CD8-positive, alpha-beta memory T cell (primary cell): ENCODE measurements around the gene KDSR. TPM values are rescaled to one million over a fixed set of nuclear protein-coding genes. Genes with fewer than 3 reads are reported as not detected.

Source experiments
- CTCF ChIA-PET: fragments of 350-600 bp; sonication (Branson Sonifier 250); formaldehyde crosslinking; loops from one replicate; lab custom pipeline; 2021; ENCODE audit warnings: antibody characterized with exemption; lab: Charles Lee
- POLR2A ChIA-PET: fragments of 350-600 bp; sonication (Branson Sonifier 250); formaldehyde crosslinking; loops from one replicate; lab custom pipeline; 2021; ENCODE audit warnings: antibody characterized with exemption; lab: Charles Lee
- DNase-seq, 5 donors: peaks; one replicate each; pipeline versions ENCODE4 v3.0.0 to v3.0.0-alpha.2; 2020 to 2022; ENCODE audit warnings: mixed read lengths in 1 of 5
- H3K27ac ChIP-seq: one replicate; pipeline ENCODE4 v1.7.0; 2013; ENCODE audit warnings: low read depth, mild to moderate bottlenecking, low read length, moderate library complexity
- H3K27me3 ChIP-seq: 2 replicates; pipeline ENCODE4 v1.7.0; 2013; ENCODE audit warnings: low read length, mild to moderate bottlenecking; ENCODE audit not compliant: insufficient read depth, poor library complexity, severe bottlenecking
- H3K36me3 ChIP-seq: 2 replicates; pipeline ENCODE4 v1.7.0; 2013; ENCODE audit warnings: mild to moderate bottlenecking, low read length, moderate library complexity; ENCODE audit not compliant: insufficient read depth
- H3K4me1 ChIP-seq: 2 replicates; pipeline ENCODE4 v1.7.0; 2013; ENCODE audit warnings: mild to moderate bottlenecking, low read length, moderate library complexity; ENCODE audit not compliant: insufficient read depth
- H3K4me3 ChIP-seq: 2 replicates; pipeline ENCODE4 v1.7.0; 2013; ENCODE audit warnings: mild to moderate bottlenecking, low read length
- H3K9me3 ChIP-seq: 2 replicates; pipeline ENCODE4 v1.7.0; 2013; ENCODE audit warnings: mild to moderate bottlenecking, low read length
- H3K27ac Mint-ChIP-seq, 8 donors: one replicate each; pipeline ENCODE4 v1.8.0; 2020 to 2021; ENCODE audit warnings: mixed read lengths in 8 of 8, mild to moderate bottlenecking in 6 of 8, inconsistent platforms in 3 of 8, moderate library complexity in 3 of 8
- H3K27me3 Mint-ChIP-seq, 2 donors: one replicate each; pipeline ENCODE4 v1.8.0; 2020 to 2021; ENCODE audit warnings: mixed read lengths in 2 of 2, mild to moderate bottlenecking in 1 of 2, moderate library complexity in 1 of 2
- H3K36me3 Mint-ChIP-seq, 3 donors: one replicate each; pipeline ENCODE4 v1.8.0; 2020 to 2021; ENCODE audit warnings: mixed read lengths in 3 of 3, inconsistent platforms in 1 of 3, mild to moderate bottlenecking in 1 of 3
- H3K4me1 Mint-ChIP-seq, 3 donors: one replicate each; pipeline ENCODE4 v1.8.0; 2020 to 2021; ENCODE audit warnings: mixed read lengths in 3 of 3, inconsistent platforms in 1 of 3, mild to moderate bottlenecking in 1 of 3
- H3K4me3 Mint-ChIP-seq, 7 donors: one replicate each; pipeline ENCODE4 v1.8.0; 2020 to 2021; ENCODE audit warnings: mixed read lengths in 7 of 7, mild to moderate bottlenecking in 6 of 7, moderate library complexity in 4 of 7, inconsistent platforms in 2 of 7
- H3K9me3 Mint-ChIP-seq, 5 donors: one replicate each; pipeline ENCODE4 v1.8.0; 2020 to 2022; ENCODE audit warnings: mixed read lengths in 5 of 5, mild to moderate bottlenecking in 3 of 5, moderate library complexity in 2 of 5, inconsistent platforms in 1 of 5
- polyA plus RNA-seq: library from polyadenylated mRNA; unstranded; fragments of 300-500 nt; fragmentation: Illumina TruSeq; gene quantifications from one replicate; pipeline ENCODE4 v1.2.3, GENCODE V29; 2021
- total RNA-seq, 2 experiments: library from RNA; stranded (reverse); gene quantifications; one replicate each; pipeline ENCODE4 v1.2.3, GENCODE V29; 2021

Gene KDSR
- total and polyA plus RNA-seq, 3 experiments from 2014 or later = 52.1 to 103 (median 55.3) TPM

DNA sequence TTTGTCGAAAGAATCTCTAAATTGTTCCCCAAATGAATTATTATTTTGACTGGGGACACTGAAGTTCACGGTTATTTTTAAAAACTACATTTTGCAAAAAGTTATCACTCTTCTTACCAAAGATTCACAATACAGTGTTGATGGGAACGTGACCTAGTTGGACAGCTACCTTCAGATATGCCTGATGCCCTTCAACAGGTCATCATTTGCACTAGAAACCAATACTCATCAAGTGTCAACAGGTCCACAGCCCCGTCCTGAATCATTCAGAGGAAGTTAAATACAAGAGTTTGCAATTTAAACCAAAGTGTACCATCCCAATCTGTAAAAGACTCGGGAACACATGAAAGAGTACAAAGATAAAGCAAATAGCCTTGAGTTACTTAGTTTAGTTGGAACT lies 75.7 kb downstream of the KDSR start:
- no peak overlapping the region for H3K27ac ChIP-seq
- POLR2A ChIA-PET = interaction anchor here (1.4 kb wide), 1 partner anchor 21 kb away, joined by 3 read pairs; no protein-coding TSS in a partner anchor
- H3K36me3 ChIP-seq = peaks cover 6% of the 10 kb centered on the region
- H3K36me3 Mint-ChIP-seq = peaks cover 3 to 41% (median 19%) of the 10 kb centered on the region in 3 donors
- H3K9me3 Mint-ChIP-seq = no peaks in the 10 kb centered on the region
- peaks cover 7 to 50% (median 10%) of the 10 kb centered on the region in 3 donors for H3K4me1 Mint-ChIP-seq
- H3K27me3 ChIP-seq = no peaks in the 10 kb centered on the region
- CTCF ChIA-PET = no interaction called here
- H3K4me3 Mint-ChIP-seq = peak overlapping the region in 6 of 7 donors; percentile 42 to 91 (median 82)
- peaks cover 75% of the 10 kb centered on the region for H3K4me1 ChIP-seq
- H3K4me3 ChIP-seq = peak overlapping the region; percentile 1
- no peaks in the 10 kb centered on the region for H3K9me3 ChIP-seq
- peak overlapping the region in 5 of 8 donors; percentile 82 to 94 (median 91) for H3K27ac Mint-ChIP-seq
- no peak for DNase-seq
- no peaks in the 10 kb centered on the region for H3K27me3 Mint-ChIP-seq

GRCh38 chr18:63290821-63291200 lies 76.2 kb downstream of the KDSR start:
- Histone ChIP-seq H3K27me3 (no peaks in the 10 kb centered on the region), H3K4me1 (peaks cover 78% of the 10 kb centered on the region), H3K9me3 (no peaks in the 10 kb centered on the region), H3K27ac (no peak overlapping the region), H3K4me3 (peak overlapping the region; percentile 1), H3K36me3 (peaks cover 4% of the 10 kb centered on the region)
- Mint-ChIP-seq H3K36me3 (peaks cover 3 to 41% (median 18%) of the 10 kb centered on the region in 3 donors), H3K4me3 (peak overlapping the region in 6 of 7 donors; percentile 42 to 91 (median 82)), H3K4me1 (peaks cover 7 to 52% (median 8%) of the 10 kb centered on the region in 3 donors), H3K9me3 (no peaks in the 10 kb centered on the region), H3K27ac (peak overlapping the region in 5 of 8 donors; percentile 82 to 94 (median 91)), H3K27me3 (no peaks in the 10 kb centered on the region)
- ChIA-PET CTCF (interaction anchor here (0.7 kb wide), 1 partner anchor 9 kb away, joined by 4 read pairs; no protein-coding TSS in a partner anchor), POLR2A (interaction anchor here (1.4 kb wide), 1 partner anchor 22 kb away, joined by 3 read pairs; no protein-coding TSS in a partner anchor)
- DNase-seq = peak in 2 of 5 donors; percentile 54 to 58

DNA sequence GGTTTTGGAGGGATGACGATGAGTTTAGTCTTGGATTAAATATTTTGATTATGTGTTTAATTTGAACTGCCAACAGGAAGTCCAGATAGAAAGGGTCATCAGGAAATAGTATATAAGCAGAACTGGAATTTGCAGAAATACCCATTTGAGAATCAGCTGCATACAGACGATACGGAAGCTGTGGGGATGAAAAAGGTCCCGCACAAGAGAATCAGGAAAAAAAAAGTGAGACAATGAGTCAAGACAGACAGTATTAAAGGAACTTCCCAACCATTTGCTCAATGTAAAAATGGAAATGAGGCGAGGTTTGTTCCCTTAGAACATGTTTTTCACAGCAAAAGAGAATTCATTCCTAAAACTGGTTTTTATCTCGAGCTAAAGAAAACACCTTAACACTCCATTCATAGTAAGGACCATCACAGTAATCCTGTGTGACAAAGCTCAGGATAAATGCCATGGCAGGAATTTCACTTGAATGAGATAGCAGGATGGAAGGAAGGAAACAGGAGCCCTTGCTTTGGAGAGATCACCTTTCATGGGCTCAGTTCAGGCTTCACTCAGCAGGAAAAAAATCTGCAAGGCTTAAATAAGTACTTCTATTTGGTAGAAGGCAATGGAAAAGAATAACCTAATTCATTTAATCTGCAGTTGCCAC lies 76.7 kb downstream of the KDSR start:
- H3K4me1 Mint-ChIP-seq = peaks cover 2 to 54% (median 2%) of the 10 kb centered on the region in 3 donors
- ChIA-PET CTCF (interaction anchor here (0.7 to 6.7 kb wide), 3 partner anchors 9 to 28 kb away, joined by 4 to 25 read pairs (median 4); partner anchors contain the start of gene BCL2), POLR2A (interaction anchor here (1.4 kb wide), 1 partner anchor 22 kb away, joined by 3 read pairs; no protein-coding TSS in a partner anchor)
- no peak for DNase-seq
- H3K4me3 ChIP-seq = peak overlapping the region; percentile 1
- H3K4me1 ChIP-seq = peaks cover 83% of the 10 kb centered on the region
- peak overlapping the region in 5 of 8 donors; percentile 82 to 94 (median 91) for H3K27ac Mint-ChIP-seq
- peaks cover 3 to 42% (median 13%) of the 10 kb centered on the region in 3 donors for H3K36me3 Mint-ChIP-seq
- H3K27me3 ChIP-seq = no peaks in the 10 kb centered on the region
- H3K4me3 Mint-ChIP-seq = peak overlapping the region in 6 of 7 donors; percentile 42 to 91 (median 82)
- peaks cover 4% of the 10 kb centered on the region for H3K36me3 ChIP-seq
- no peaks in the 10 kb centered on the region for H3K27me3 Mint-ChIP-seq
- no peak overlapping the region for H3K27ac ChIP-seq
- H3K9me3 Mint-ChIP-seq = no peaks in the 10 kb centered on the region
- H3K9me3 ChIP-seq = no peaks in the 10 kb centered on the region

- H3K27ac Mint-ChIP-seq = no peak overlapping the region
- peaks cover 3 to 45% (median 8%) of the 10 kb centered on the region in 3 donors for H3K36me3 Mint-ChIP-seq
- no peaks in the 10 kb centered on the region for H3K27me3 Mint-ChIP-seq
- Histone ChIP-seq H3K4me3 (no peak overlapping the region), H3K36me3 (peaks cover 1% of the 10 kb centered on the region), H3K27ac (no peak overlapping the region), H3K9me3 (no peaks in the 10 kb centered on the region), H3K27me3 (no peaks in the 10 kb centered on the region), H3K4me1 (peaks cover 95% of the 10 kb centered on the region)
- ChIA-PET POLR2A (interaction anchor here (0.6 to 0.8 kb wide), 3 partner anchors 10 to 26 kb away, joined by 3 read pairs; no protein-coding TSS in a partner anchor), CTCF (interaction anchor here (1.3 to 6.7 kb wide), 4 partner anchors 10 to 133 kb away, joined by 3 to 25 read pairs (median 4); partner anchors contain the start of gene BCL2)
- no peaks in the 10 kb centered on the region for H3K9me3 Mint-ChIP-seq
- H3K4me1 Mint-ChIP-seq = peaks cover 6 to 45% (median 11%) of the 10 kb centered on the region in 3 donors
- DNase-seq = no peak
- no peak overlapping the region for H3K4me3 Mint-ChIP-seq
Observed at GRCh38 chr18:63288311-63288710, 78.7 kb downstream of the KDSR start.

DNA sequence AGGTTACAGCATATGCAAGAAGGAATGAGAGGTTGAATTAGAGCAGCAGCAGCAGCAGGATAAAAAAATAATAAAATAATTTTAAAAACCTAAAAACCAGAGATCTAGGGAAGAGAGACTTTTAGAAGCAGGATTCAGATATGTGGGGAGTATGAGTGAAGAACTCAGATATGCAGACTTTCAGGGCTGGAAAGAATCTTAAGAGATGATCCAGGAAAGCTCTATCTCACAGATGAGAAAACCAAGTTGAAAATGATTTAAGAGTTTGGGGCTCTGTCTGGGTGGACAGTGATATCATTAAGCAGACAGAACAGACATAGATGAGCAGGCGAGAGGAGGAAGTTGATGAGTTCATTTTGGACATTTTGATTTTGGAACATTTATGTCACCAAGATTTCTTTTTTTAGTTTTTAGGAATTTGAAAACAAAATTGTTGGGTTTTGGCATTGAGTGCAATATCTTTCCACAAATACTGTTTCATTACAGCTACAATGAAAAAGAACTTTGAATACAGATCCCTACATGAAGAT lies 79.2 kb downstream of the KDSR start:
- Histone ChIP-seq H3K4me1 (peaks cover 90% of the 10 kb centered on the region), H3K9me3 (no peaks in the 10 kb centered on the region), H3K27me3 (no peaks in the 10 kb centered on the region), H3K27ac (no peak overlapping the region), H3K36me3 (no peaks in the 10 kb centered on the region), H3K4me3 (no peak overlapping the region)
- CTCF ChIA-PET = interaction anchor here (0.8 to 6.7 kb wide), 5 partner anchors 10 to 133 kb away, joined by 3 to 25 read pairs (median 4); partner anchors contain the start of gene BCL2
- Mint-ChIP-seq H3K4me1 (peaks cover 7 to 39% (median 11%) of the 10 kb centered on the region in 3 donors), H3K4me3 (no peak overlapping the region), H3K27ac (no peak overlapping the region), H3K27me3 (no peaks in the 10 kb centered on the region), H3K36me3 (peaks cover 3 to 40% (median 6%) of the 10 kb centered on the region in 3 donors), H3K9me3 (no peaks in the 10 kb centered on the region)
- POLR2A ChIA-PET = interaction anchor here (0.6 to 0.8 kb wide), 3 partner anchors 11 to 27 kb away, joined by 3 read pairs; no protein-coding TSS in a partner anchor
- DNase-seq = no peak

GRCh38 chr18:63286926-63287325 lies 80.1 kb downstream of the KDSR start:
- CTCF ChIA-PET = interaction anchor here (0.8 to 6.7 kb wide), 3 partner anchors 9 to 31 kb away, joined by 3 to 25 read pairs (median 3); partner anchors contain the start of gene BCL2
- POLR2A ChIA-PET = no interaction called here
- Histone ChIP-seq H3K4me3 (no peak overlapping the region), H3K36me3 (no peaks in the 10 kb centered on the region), H3K4me1 (peaks cover 84% of the 10 kb centered on the region), H3K27me3 (no peaks in the 10 kb centered on the region), H3K27ac (no peak overlapping the region), H3K9me3 (no peaks in the 10 kb centered on the region)
- Mint-ChIP-seq H3K4me1 (peaks cover 11 to 33% (median 13%) of the 10 kb centered on the region in 3 donors), H3K27me3 (no peaks in the 10 kb centered on the region), H3K27ac (no peak overlapping the region), H3K4me3 (no peak overlapping the region), H3K9me3 (no peaks in the 10 kb centered on the region), H3K36me3 (peaks cover 0 to 36% (median 3%) of the 10 kb centered on the region in 3 donors)
- no peak for DNase-seq

DNA sequence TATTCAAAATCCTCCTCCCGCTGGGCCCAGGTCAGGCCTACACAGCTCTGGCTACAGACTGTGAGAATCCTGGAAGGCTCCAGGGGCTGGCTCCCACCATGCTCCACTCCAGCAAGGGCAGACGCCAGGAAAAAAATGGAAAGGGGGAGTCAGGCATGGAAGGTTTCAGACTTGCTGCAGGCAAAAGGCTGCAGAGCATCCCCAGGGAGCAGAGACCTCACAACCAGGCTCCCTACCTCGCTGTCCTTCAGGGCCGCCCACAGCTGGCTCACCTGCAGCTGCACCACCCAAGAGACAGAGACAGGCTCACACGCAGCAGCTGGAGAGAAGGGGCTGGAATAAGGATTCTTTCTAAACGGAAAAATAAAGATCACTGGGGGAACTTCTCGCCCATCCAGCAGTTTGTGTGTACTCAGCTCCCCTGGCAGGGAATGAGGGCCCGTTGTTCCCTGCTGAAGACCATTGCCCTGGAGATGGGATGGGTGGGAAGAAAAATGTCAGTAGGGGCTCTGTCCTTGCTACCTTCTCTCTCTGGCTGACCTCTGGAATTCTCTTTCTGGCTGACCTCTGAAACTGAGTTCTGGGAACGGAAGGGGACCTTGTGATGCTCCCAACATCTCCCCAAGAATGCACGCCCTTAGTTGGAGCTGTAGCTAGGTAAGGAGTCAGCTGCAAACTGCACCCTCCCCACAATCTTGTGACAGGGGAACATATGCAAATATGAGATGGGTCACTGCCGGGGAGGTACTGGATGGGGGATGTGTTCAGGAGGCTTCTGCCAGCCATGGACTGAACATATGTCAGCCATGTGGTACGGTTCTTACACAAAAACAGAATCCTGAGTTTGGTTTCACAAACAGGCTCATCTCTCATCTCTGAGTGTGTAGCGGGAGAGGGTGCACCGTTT lies 81.9 kb downstream of the KDSR start:
- H3K9me3 ChIP-seq = no peaks in the 10 kb centered on the region
- Mint-ChIP-seq H3K36me3 (peaks cover 8 to 42% (median 11%) of the 10 kb centered on the region in 3 donors), H3K9me3 (no peaks in the 10 kb centered on the region), H3K4me1 (peaks cover 26 to 30% (median 28%) of the 10 kb centered on the region in 3 donors), H3K4me3 (peak overlapping the region in 1 of 7 donors; percentile 13), H3K27me3 (no peaks in the 10 kb centered on the region), H3K27ac (peak overlapping the region in 4 of 8 donors; percentile 7 to 84 (median 35))
- H3K4me3 ChIP-seq = no peak overlapping the region
- no peak for DNase-seq
- peaks cover 71% of the 10 kb centered on the region for H3K4me1 ChIP-seq
- H3K27me3 ChIP-seq = no peaks in the 10 kb centered on the region
- peaks cover 9% of the 10 kb centered on the region for H3K36me3 ChIP-seq
- H3K27ac ChIP-seq = no peak overlapping the region
- ChIA-PET POLR2A (no interaction called here), CTCF (interaction anchor here (1.4 to 6.7 kb wide), 3 partner anchors 7 to 130 kb away, joined by 3 to 25 read pairs (median 7); partner anchors contain the start of gene BCL2)
